Gastrocnemius medialis (tissue), 4 donors: ENCODE measurements around the gene NUDT22.

Experiments used
- CTCF ChIP-seq, 5 experiments: fragments of 450-650 bp in 3 of 5; fragments of 200-600 bp in 2 of 5; sonication (generic) in 2 of 5; IDR thresholded peaks in 4 of 5; conservative IDR thresholded peaks in 1 of 5; 1 replicate in 4 of 5; 2 replicates in 1 of 5; pipeline ENCODE4 v1.5.1; 2016 to 2019; ENCODE audit warnings: antibody characterized with exemption in 5 of 5, mild to moderate bottlenecking in 3 of 5, moderate library complexity in 3 of 5
- POLR2A ChIP-seq, 2 donors: fragments of 450-650 bp; IDR thresholded peaks; one replicate each; pipeline ENCODE4 v1.6.1; 2017; ENCODE audit warnings: antibody characterized with exemption in 2 of 2, mild to moderate bottlenecking in 2 of 2, moderate library complexity in 2 of 2

- TF ChIP-seq POLR2A (IDR thresholded peaks at IDR 0.05) (no peak), CTCF (IDR thresholded peaks at IDR 0.05 in 4 of 5, conservative IDR thresholded peaks at IDR 0.05 in 1 of 5) (no peak)
Observed at GRCh38 chr11:64263947-64264317, 37.9 kb downstream of the NUDT22 start.
